ENCODE data around the gene RNF5. TPM values are rescaled to one million over a fixed set of nuclear protein-coding genes. Genes with fewer than 3 reads are reported as not detected.
A peak's percentile ranks its signal among the peaks of the same experiment; 100 is the strongest.

RNF5 gene
- total and polyA plus RNA-seq, 9 of the 15 experiments (the other 6 are each of a cell fraction or from before 2014, with no cell fraction given), result 62.2 to 245 (median 129) TPM

DNA sequence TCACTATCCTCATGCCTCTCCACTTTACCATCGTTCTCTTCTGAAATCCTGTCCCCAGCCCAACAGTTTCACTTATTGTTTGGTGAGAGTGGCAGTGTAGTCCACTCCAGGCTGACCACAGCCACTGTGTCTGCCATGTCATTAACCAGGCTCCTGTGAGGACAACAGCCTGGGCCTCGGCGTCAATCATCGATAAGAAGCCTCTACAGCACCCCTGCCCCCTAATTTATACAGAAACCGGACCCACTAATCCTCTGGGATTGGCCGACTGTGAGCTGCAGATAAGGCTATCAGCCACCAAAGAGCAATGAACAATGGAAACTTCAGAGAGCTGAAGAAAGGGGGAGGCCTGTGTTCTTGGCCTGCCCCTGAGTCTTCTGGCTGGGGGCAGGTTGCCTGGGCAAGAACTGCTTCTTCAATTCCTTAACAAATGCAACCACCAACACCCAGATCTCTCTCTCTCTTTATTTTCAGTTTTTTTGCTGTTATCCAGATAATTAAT is 10.4 kb upstream of the RNF5 start (continued):
- TF ChIP-seq, protein P1, sequence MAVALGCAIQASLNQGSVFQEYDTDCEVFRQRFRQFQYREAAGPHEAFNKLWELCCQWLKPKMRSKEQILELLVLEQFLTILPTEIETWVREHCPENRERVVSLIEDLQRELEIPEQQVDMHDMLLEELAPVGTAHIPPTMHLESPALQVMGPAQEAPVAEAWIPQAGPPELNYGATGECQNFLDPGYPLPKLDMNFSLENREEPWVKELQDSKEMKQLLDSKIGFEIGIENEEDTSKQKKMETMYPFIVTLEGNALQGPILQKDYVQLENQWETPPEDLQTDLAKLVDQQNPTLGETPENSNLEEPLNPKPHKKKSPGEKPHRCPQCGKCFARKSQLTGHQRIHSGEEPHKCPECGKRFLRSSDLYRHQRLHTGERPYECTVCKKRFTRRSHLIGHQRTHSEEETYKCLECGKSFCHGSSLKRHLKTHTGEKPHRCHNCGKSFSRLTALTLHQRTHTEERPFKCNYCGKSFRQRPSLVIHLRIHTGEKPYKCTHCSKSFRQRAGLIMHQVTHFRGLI (CRISPR knock-in tag; IDR thresholded peaks at IDR 0.05), result peak; percentile 77; the same call in 1 of the 2 replicates
- TF ChIP-seq ZFX (CRISPR knock-in tag; IDR thresholded peaks at IDR 0.05), result peak; percentile 76
- TF ChIP-seq ETV5 (CRISPR knock-in tag; IDR thresholded peaks at IDR 0.05; ENCODE audit: low read depth), result peak; percentile 26; the same call in 1 of the 2 replicates
- TF ChIP-seq TBL1XR1 (IDR thresholded peaks at IDR 0.05; ENCODE audit: low read length in 2 of 2), result peak in 1 of 2 experiments; percentile 90; a peak in 2 of 4 replicates
- 0 out of 2 replicates have a peak, but pooled peaks have one; percentile 56 for TF ChIP-seq NFXL1 (CRISPR knock-in tag; IDR thresholded peaks at IDR 0.05)
- no peak for TF ChIP-seq TAF15 (IDR thresholded peaks at IDR 0.05; ENCODE audit: low read depth, low read length)
- TF ChIP-seq, protein P2, sequence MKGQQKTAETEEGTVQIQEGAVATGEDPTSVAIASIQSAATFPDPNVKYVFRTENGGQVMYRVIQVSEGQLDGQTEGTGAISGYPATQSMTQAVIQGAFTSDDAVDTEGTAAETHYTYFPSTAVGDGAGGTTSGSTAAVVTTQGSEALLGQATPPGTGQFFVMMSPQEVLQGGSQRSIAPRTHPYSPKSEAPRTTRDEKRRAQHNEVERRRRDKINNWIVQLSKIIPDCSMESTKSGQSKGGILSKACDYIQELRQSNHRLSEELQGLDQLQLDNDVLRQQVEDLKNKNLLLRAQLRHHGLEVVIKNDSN (CRISPR knock-in tag; IDR thresholded peaks at IDR 0.05), result no peak
- peak; percentile 94 for TF ChIP-seq CBFA2T2 (conservative IDR thresholded peaks at IDR 0.05)
- no peak for TF ChIP-seq CHCHD3 (CRISPR knock-in tag; IDR thresholded peaks at IDR 0.05)
- no peak for TF ChIP-seq CBX2 (IDR thresholded peaks at IDR 0.05; ENCODE audit: insufficient read depth, low read length, poor library complexity, severe bottlenecking)
- TF ChIP-seq GATAD2A (IDR thresholded peaks at IDR 0.05), result peak; percentile 88
- TF ChIP-seq ELF4 (CRISPR knock-in tag; IDR thresholded peaks at IDR 0.05), result peak; percentile 94
- no peak for TF ChIP-seq SAFB2 (IDR thresholded peaks at IDR 0.05; ENCODE audit: borderline replicate concordance, low read depth, low read length, severe bottlenecking)
- no peak for TF ChIP-seq RBM14 (IDR thresholded peaks at IDR 0.05; ENCODE audit: borderline replicate concordance, insufficient read depth, low read depth, low read length)
- 0 out of 2 replicates have a peak, but pooled peaks have one; percentile 10 for TF ChIP-seq LCOR (CRISPR knock-in tag; IDR thresholded peaks at IDR 0.05)
- TF ChIP-seq DPF2 (IDR thresholded peaks at IDR 0.05), result peak; percentile 98
- no peak for TF ChIP-seq ZNF764 (CRISPR knock-in tag; IDR thresholded peaks at IDR 0.05; ENCODE audit: low read depth)
- peak; percentile 96; the same call in 1 of the 2 replicates for TF ChIP-seq HDGF (IDR thresholded peaks at IDR 0.05)
- no peak; the same call in 1 of the 2 replicates for TF ChIP-seq ETV1 (tag; conservative IDR thresholded peaks at IDR 0.05; ENCODE audit: low read depth)
- TF ChIP-seq ELF2 (CRISPR knock-in tag; IDR thresholded peaks at IDR 0.05), result no peak
- TF ChIP-seq, protein P3, sequence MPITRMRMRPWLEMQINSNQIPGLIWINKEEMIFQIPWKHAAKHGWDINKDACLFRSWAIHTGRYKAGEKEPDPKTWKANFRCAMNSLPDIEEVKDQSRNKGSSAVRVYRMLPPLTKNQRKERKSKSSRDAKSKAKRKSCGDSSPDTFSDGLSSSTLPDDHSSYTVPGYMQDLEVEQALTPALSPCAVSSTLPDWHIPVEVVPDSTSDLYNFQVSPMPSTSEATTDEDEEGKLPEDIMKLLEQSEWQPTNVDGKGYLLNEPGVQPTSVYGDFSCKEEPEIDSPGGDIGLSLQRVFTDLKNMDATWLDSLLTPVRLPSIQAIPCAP (CRISPR knock-in tag; IDR thresholded peaks at IDR 0.05; ENCODE audit: borderline replicate concordance), result no peak
- TF ChIP-seq, protein P4, sequence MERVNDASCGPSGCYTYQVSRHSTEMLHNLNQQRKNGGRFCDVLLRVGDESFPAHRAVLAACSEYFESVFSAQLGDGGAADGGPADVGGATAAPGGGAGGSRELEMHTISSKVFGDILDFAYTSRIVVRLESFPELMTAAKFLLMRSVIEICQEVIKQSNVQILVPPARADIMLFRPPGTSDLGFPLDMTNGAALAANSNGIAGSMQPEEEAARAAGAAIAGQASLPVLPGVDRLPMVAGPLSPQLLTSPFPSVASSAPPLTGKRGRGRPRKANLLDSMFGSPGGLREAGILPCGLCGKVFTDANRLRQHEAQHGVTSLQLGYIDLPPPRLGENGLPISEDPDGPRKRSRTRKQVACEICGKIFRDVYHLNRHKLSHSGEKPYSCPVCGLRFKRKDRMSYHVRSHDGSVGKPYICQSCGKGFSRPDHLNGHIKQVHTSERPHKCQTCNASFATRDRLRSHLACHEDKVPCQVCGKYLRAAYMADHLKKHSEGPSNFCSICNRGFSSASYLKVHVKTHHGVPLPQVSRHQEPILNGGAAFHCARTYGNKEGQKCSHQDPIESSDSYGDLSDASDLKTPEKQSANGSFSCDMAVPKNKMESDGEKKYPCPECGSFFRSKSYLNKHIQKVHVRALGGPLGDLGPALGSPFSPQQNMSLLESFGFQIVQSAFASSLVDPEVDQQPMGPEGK (CRISPR knock-in tag; IDR thresholded peaks at IDR 0.05; ENCODE audit: borderline replicate concordance), result 0 out of 2 replicates have a peak, but pooled peaks have one; percentile 24
- TF ChIP-seq NFE2L1 (tag; IDR thresholded peaks at IDR 0.05; ENCODE audit: borderline replicate concordance, low read depth), result no peak

Data from K562 (cell line).